GM23248 (cell line): ENCODE measurements around the gene CDC42. TPM values are rescaled to one million over a fixed set of nuclear protein-coding genes. Genes with fewer than 3 reads are reported as not detected.

Source experiments
- DNase-seq: peaks from one replicate; pipeline ENCODE4 v3.0.0-alpha.2; 2015
- H2AFZ ChIP-seq: fragments of 200-600 bp; sonication (generic); 2 replicates; pipeline ENCODE4 v1.6.1; 2016; ENCODE audit warnings: antibody characterized with exemption
- H3F3A ChIP-seq: fragments of 200-600 bp; sonication (generic); 2 replicates; pipeline ENCODE4 v1.6.1; 2016; ENCODE audit warnings: mild to moderate bottlenecking, antibody characterized with exemption, mixed run types; ENCODE audit not compliant: insufficient read depth
- H3K27ac ChIP-seq: fragments of 200-600 bp; sonication (generic); 2 replicates; pipeline ENCODE4 v1.5.1; 2016; ENCODE audit warnings: mild to moderate bottlenecking
- H3K27me3 ChIP-seq: fragments of 200-600 bp; sonication (generic); replicated peaks from 2 replicates; pipeline ENCODE4 v1.6.1; 2016; ENCODE audit warnings: mild to moderate bottlenecking; ENCODE audit not compliant: insufficient read depth
- H3K36me3 ChIP-seq: fragments of 200-600 bp; sonication (generic); 2 replicates; pipeline ENCODE4 v1.6.1; 2016; ENCODE audit warnings: low read depth, mild to moderate bottlenecking
- H3K4me1 ChIP-seq: fragments of 200-600 bp; sonication (generic); 2 replicates; pipeline ENCODE4 v1.6.1; 2016; ENCODE audit warnings: mild to moderate bottlenecking; ENCODE audit not compliant: insufficient read depth
- H3K4me2 ChIP-seq: fragments of 200-600 bp; sonication (generic); one replicate; pipeline ENCODE4 v1.6.1; 2016; ENCODE audit warnings: mild to moderate bottlenecking; ENCODE audit not compliant: unreplicated experiment
- H3K4me3 ChIP-seq: fragments of 200-600 bp; sonication (generic); 2 replicates; pipeline ENCODE4 v1.5.1; 2016; ENCODE audit warnings: mild to moderate bottlenecking
- H3K79me2 ChIP-seq: fragments of 200-600 bp; sonication (generic); 2 replicates; pipeline ENCODE4 v1.6.1; 2016; ENCODE audit warnings: mild to moderate bottlenecking; ENCODE audit not compliant: insufficient read depth
- H3K9ac ChIP-seq: fragments of 200-600 bp; sonication (generic); 2 replicates; pipeline ENCODE4 v1.6.1; 2016; ENCODE audit warnings: mild to moderate bottlenecking
- H3K9me2 ChIP-seq: fragments of 200-600 bp; sonication (generic); 2 replicates; pipeline ENCODE4 v1.6.1; 2016; ENCODE audit warnings: mixed run types, mild to moderate bottlenecking, moderate library complexity; ENCODE audit not compliant: insufficient read depth
- H3K9me3 ChIP-seq: fragments of 200-600 bp; sonication (generic); one replicate; pipeline ENCODE4 v1.6.1; 2017; ENCODE audit warnings: low read depth
- H4K20me1 ChIP-seq: fragments of 200-600 bp; sonication (generic); 2 replicates; pipeline ENCODE4 v1.6.0; 2016; ENCODE audit not compliant: insufficient read depth
- EZH2 ChIP-seq: fragments of 200-600 bp; sonication (generic); IDR thresholded peaks from 2 replicates; pipeline ENCODE4 v1.6.1; 2018; ENCODE audit warnings: antibody characterized with exemption, mild to moderate bottlenecking; ENCODE audit not compliant: insufficient read depth, poor library complexity, severe bottlenecking
- EZH2phosphoT487 ChIP-seq: fragments of 200-600 bp; sonication (generic); IDR thresholded peaks from 2 replicates; pipeline ENCODE4 v1.6.1; 2018; ENCODE audit warnings: antibody characterized with exemption, moderate library complexity, mild to moderate bottlenecking, low read depth; ENCODE audit not compliant: insufficient read depth
- WGBS, 2 experiments: methylation state at CpG; one replicate each; pipeline ENCODE4 v1.1.6; 2015 to 2017; ENCODE audit warnings: low lambda C conversion rate in 2 of 2, low coverage in 1 of 2; ENCODE audit errors: missing lambda C conversion rate in 2 of 2; 5-methylcytosine and 5-hydroxymethylcytosine counted together
- in situ Hi-C: fragments of 300-500 bp; cut with MboI; formaldehyde crosslinking; loops from 2 replicates; pipeline ENCODE4 v1.15.0; 2020
- polyA plus RNA-seq: library from polyadenylated mRNA; unstranded; fragments of >200 nt; fragmentation: Nextera tagmentation; extraction: Ambion mirVana; gene quantifications from 2 replicates; pipeline ENCODE4 v1.2.1, GENCODE V29; 2016
- total RNA-seq: library from RNA; depleted of rRNA; stranded (reverse); fragments of >200 nt; shearing (Covaris generic); gene quantifications from 2 replicates; pipeline ENCODE4 v1.2.3, GENCODE V29; 2014

CDC42 gene
- total and polyA plus RNA-seq, 2 experiments from 2014 or later, result 159 to 420 TPM

DNA sequence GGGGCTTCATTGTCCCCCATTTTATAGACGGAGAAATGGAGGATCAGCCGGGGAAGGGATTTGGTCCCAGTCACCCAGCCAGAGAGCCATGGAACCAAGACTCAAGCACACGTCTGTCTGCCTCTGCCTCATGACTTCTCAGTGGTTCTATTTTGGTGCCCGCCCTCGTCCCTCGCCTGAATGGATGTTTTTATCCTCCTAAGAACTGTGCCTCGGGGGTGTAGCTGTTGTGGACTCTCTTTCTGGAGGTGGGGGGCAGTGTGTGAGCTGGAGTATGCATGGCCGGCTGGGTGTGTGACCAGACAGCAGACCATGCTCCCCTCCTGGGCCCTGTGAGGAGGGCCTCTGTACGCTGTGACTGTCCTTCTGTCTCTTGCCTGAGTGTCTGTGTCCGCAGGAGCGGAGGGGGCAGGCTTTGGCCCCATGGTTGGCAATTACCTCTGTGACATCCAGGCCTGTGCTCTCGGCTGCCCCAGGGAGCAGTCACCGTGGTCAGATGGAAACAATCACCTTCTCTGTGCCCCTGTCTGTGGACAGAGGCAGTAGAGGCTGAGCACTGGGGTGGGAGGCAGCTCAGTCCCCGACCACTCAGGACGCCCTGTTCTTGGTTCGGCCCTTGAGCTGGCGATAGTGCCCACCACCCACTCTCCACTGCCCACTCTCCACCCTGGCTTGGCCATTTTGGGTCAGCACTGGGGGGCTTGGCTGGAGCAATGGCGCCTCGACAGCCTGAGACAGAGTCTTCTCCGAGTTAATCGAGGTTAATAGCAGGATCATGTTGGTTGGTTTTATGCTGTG is 70.0 kb downstream of the CDC42 start:
- Histone ChIP-seq H3K4me1 (no peaks in the 10 kb centered on the region), H3K27ac (no peak overlapping the region), H3K36me3 (no peaks in the 10 kb centered on the region)

DNA sequence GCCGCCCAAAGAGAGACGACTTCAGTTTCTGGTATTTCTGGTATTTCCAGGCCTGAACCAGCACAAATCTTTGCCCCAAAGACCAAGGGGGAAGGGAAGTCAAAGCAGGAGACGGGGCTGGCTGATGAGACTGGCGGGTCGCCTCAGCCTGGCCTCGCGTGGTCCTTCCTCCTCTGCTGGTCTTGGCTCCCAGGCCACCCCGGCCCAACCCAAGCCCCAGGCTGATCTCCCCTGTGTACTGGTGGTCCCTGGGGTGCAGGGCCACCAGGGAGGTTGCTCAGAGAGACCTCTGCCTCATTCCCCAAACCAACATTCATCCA is 70.5 kb downstream of the CDC42 start:
- H3K27ac ChIP-seq, result no peak overlapping the region
- H3K79me2 ChIP-seq, result 0 out of 2 replicates have a peak, but pooled peaks cover 2% of the 10 kb centered on the region
- no peak overlapping the region for H3K4me2 ChIP-seq
- H2AFZ ChIP-seq, result no peak overlapping the region
- H3K4me1 ChIP-seq, result no peaks in the 10 kb centered on the region
- no peaks in the 10 kb centered on the region for H3K36me3 ChIP-seq
- no peaks in the 10 kb centered on the region for H3K9me2 ChIP-seq
- no peaks in the 10 kb centered on the region for H3K27me3 ChIP-seq
- 82 to 89% methylated on average over 8 of the region's 8 CpGs for WGBS, 2 experiments
- no peak overlapping the region for H3K9ac ChIP-seq
- H3K9me3 ChIP-seq, result no peaks in the 10 kb centered on the region
- H3F3A ChIP-seq, result no peaks in the 10 kb centered on the region
- in situ Hi-C loops, result no loop called here
- no peak overlapping the region for H3K4me3 ChIP-seq
- no peak for DNase-seq
- no peak for TF ChIP-seq EZH2
- TF ChIP-seq EZH2phosphoT487, result no peak
- H4K20me1 ChIP-seq, result 0 out of 2 replicates have a peak, but pooled peaks cover 5% of the 10 kb centered on the region

More for the DNA sequence above, 70.0 kb downstream of the CDC42 start:
- 85 to 86% methylated on average over 19 to 21 of the region's 21 CpGs for WGBS, 2 experiments
- 0 out of 2 replicates have a peak, but pooled peaks cover 5% of the 10 kb centered on the region for H4K20me1 ChIP-seq
- no peaks in the 10 kb centered on the region for H3K27me3 ChIP-seq
- in situ Hi-C loops, result no loop called here
- H3K4me3 ChIP-seq, result no peak overlapping the region
- H2AFZ ChIP-seq, result no peak overlapping the region
- no peak overlapping the region for H3K9ac ChIP-seq
- no peak for TF ChIP-seq EZH2phosphoT487
- TF ChIP-seq EZH2, result no peak
- no peak for DNase-seq
- H3K9me3 ChIP-seq, result no peaks in the 10 kb centered on the region
- no peaks in the 10 kb centered on the region for H3K9me2 ChIP-seq
- H3K4me2 ChIP-seq, result no peak overlapping the region
- H3F3A ChIP-seq, result no peaks in the 10 kb centered on the region
- H3K79me2 ChIP-seq, result peaks cover 7% of the 10 kb centered on the region; the same call in 1 of the 2 replicates

DNA sequence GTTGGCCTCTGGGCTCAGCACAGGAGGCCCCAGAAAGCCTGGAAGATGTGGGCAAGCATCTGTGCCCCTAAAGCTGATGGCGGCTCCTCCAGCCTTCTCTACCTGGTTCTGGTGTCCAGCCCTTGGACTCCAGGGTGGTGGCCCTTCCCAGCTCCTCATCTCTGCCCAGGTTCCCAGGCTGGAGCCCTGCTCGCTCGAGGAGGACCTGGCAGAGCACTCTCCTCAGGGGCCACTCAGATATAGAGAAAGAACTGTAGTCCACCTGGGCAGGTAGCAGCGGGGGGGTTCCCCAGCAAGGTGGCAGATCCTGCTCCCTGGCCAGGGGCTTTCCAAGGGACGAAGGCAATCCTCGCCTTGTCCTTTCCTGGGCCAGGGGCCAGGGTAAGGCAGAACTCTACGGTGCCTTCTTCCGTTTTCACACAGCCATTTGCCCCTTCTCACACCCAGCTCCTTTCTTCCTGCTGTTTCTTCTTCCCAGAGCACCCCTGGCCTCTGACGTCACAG is 71.4 kb downstream of the CDC42 start:
- TF ChIP-seq EZH2phosphoT487 (no peak), EZH2 (no peak)
- no peak for DNase-seq
- Histone ChIP-seq H3K4me1 (no peaks in the 10 kb centered on the region), H3F3A (no peaks in the 10 kb centered on the region), H3K79me2 (no peaks in the 10 kb centered on the region), H3K27me3 (no peaks in the 10 kb centered on the region), H3K9me3 (no peaks in the 10 kb centered on the region), H3K36me3 (no peaks in the 10 kb centered on the region), H3K9ac (no peak overlapping the region), H3K4me3 (no peak overlapping the region), H2AFZ (no peak overlapping the region), H4K20me1 (no peaks in the 10 kb centered on the region), H3K27ac (no peak overlapping the region), H3K4me2 (no peak overlapping the region), H3K9me2 (no peaks in the 10 kb centered on the region)
- WGBS, 2 experiments, result 87 to 88% methylated on average over 8 to 9 of the region's 9 CpGs
- in situ Hi-C loops, result no loop called here

DNA sequence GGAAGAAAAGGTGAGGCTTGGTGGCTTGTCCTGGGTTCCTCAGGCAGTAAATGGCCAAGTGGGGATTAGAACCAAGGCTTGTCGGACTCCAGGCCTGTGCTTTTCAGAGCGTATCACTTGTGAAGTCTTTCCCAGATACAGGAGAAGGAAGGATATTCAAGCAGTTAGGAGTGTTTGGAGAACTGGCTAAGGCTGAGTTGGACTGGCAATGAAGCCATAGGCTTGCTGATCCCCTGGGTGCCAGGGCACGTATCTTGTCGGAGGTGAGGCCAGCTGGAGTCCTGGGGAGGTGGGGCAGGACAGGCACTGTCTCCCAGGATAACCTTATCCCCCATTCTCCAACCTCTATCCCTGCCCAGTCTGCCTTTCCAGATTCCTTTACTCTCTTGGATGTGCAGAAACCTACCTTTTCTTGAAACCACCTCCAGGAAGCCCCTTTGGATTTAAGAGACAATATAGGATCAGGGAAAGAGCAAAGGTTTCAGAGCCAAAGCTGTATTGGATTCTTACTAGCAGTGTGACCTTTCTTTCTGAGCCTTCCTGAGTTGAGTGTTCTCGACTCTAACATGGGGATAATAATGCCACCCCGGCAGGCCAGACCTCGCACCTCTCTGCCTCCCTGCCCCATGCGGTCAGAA is 72.2 kb downstream of the CDC42 start:
- in situ Hi-C loops, result no loop called here
- TF ChIP-seq EZH2 (no peak), EZH2phosphoT487 (no peak)
- H3K27me3 ChIP-seq, result no peaks in the 10 kb centered on the region

More for the DNA sequence above, 72.2 kb downstream of the CDC42 start:
- no peak overlapping the region for H3K4me3 ChIP-seq
- no peak for DNase-seq
- no peaks in the 10 kb centered on the region for H3K4me1 ChIP-seq
- H3K9me2 ChIP-seq, result no peaks in the 10 kb centered on the region
- no peaks in the 10 kb centered on the region for H3K9me3 ChIP-seq
- H3F3A ChIP-seq, result no peaks in the 10 kb centered on the region
- no peak overlapping the region for H3K9ac ChIP-seq
- 97 to 98% methylated on average over 8 of the region's 8 CpGs for WGBS, 2 experiments
- H2AFZ ChIP-seq, result no peak overlapping the region
- H3K36me3 ChIP-seq, result no peaks in the 10 kb centered on the region
- no peaks in the 10 kb centered on the region for H4K20me1 ChIP-seq
- H3K79me2 ChIP-seq, result no peaks in the 10 kb centered on the region
- no peak overlapping the region for H3K27ac ChIP-seq
- H3K4me2 ChIP-seq, result no peak overlapping the region
